Right ventricle myocardium inferior (tissue), 1 donor: ENCODE results near the gene CELF4. TPM values are rescaled to one million over a fixed set of nuclear protein-coding genes. Genes with fewer than 3 reads are reported as not detected.
"Not testable (repeated sequence)": the region's sequence is repeated elsewhere in the genome, so short reads cannot be mapped to it uniquely, and the experiment has no call there.

Experiments used
- ATAC-seq: fragments of 200-7000 bp; cut with Tn5 transposase; one replicate; pipeline ENCODE4 v1.9.1; 2020; ENCODE audit warnings: mild to moderate bottlenecking, moderate library complexity
- DNase-seq: peaks from one replicate; pipeline ENCODE4 v3.0.0; 2021; ENCODE audit errors: missing footprints
- intact Hi-C: fragments of 100-400 bp; cut with DNase I; formaldehyde crosslinking; loops from one replicate; pipeline ENCODE4 v1.11.0; 2022
- total RNA-seq: library from RNA; stranded (reverse); fragmentation: NEBNext Ultra II Directional; extraction: Animal tissue kit (Norgen Biotek cat#: 25700); gene quantifications from one replicate; pipeline ENCODE4 v1.2.1, GENCODE V29; 2021
- donor health status: DM: no; HTN: yes; CAD: no; lungs with severe emphysema.

Gene CELF4
- total RNA-seq, 1 donor from 2014 or later: not detected

DNA sequence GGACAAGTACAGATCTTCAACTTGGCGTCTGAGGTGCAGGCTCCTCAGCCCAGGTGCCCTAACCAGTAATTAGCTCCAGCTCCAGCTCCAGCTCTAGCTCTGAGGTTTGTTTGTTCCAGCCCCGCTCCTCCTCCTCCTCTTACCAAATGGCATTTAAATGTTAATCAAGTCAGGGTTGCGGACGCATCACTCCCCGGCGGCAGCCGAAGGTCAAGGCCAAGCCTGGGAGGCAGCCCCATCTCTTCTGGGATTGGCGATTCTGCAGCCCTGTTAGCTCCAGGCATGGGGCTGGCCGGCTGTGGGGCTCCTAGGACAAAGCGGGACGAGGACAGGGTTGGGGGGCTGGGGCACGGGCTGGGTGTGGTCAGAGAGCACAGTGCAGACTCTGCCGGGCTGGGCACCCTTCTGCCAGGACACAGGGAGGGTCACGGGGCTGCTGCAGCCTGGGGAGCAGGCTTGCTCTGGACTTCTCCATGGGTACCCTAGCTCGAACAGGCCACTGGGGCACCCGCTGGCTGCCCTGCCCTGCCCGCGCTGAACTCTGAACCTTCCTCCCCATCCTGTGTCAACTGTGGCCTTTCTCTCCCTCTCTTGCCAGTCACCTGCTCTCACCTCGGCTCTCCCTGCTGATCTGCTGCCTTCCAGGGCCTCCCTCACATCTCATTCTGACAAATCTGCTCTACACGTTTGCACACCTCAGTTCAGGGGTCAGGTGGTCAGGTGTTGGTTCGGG is 203.3 kb downstream of the CELF4 start:
- intact Hi-C loops: no loop called here
- ATAC-seq (no peak), DNase-seq (no peak)

DNA sequence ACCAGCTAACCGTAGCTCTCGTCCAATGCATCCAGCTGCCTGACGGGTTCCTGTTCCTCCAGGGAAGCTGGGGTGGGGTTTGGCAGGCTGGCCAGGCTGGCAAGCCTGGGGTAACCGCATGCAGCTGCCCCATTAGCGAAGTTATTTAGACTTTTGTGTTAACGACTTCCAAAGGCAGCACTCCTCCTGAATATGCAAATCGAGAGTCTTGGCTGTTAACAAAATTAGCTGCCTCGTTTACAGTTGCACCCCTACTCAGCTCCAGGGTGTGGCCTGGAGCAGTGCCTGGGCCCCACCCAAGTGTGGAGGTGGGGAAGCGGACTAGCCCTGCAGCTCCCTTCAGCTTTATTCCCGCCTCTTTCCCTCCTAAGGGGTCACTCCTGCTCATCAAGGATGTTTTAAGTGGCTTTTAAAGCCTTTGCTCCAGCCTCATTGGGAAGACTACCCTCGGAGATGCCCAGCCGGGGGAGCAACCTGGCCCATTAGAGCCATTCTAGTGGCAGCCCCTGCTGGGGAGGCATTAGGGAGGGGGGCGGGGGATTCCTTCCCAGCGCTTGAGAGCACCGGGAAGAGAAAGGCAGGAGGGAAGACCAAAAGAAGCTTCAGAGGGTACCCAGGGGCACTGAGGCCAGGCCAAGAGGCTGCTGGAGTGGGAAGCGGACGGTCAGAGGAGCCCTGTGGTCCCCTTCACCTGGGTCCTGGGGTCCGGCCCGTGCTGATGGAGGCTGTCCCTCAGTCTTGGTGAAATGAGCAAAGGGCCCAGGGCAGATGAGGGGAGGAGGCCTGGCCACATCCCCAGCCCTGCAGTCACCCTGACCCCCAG is 204.1 kb downstream of the CELF4 start:
- ATAC-seq (no peak), DNase-seq (no peak)
- intact Hi-C loops: no loop called here

DNA sequence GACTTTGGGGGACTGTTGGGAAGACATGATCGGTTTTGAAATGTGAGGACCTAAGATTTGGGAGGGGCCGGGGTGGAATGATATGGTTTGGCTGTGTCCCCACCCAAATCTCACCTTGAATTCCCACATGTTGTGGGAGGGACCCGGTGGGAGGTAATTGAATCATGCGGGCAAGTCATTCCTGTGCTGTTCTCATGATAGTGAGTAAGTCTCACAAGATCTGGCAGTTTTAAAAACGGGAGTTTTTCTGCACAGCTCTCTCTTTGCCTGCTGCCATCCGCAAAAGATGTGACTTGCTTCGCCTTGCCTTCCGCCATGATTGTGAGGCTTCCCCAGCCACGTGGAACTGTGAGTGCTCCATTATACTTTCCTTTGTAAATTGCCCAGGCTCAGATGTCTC is 207.5 kb downstream of the CELF4 start:
- ATAC-seq, intact Hi-C loops, DNase-seq: not testable (repeated sequence)

DNA sequence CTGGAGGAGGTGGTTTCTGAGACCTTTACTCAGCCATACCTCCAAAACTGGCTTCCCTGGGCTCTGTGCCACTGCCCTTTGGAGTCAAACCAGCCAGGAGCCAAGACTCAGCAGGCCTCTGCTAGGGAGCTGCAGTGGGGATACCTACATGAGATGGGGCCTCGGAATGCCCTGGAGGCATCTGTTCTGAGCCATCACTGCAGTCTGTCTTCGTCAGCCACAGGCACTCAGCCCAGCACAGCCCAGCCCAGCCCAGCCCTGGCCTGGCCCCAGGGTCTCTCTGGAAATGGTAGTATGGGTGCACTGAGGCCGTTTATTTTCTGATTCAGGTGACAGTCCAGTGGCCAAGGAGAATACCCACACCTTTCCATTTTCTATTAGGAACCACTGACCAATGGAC is 209.8 kb downstream of the CELF4 start:
- ATAC-seq (no peak), DNase-seq (peak; percentile 64)
- intact Hi-C loops: no loop called here

DNA sequence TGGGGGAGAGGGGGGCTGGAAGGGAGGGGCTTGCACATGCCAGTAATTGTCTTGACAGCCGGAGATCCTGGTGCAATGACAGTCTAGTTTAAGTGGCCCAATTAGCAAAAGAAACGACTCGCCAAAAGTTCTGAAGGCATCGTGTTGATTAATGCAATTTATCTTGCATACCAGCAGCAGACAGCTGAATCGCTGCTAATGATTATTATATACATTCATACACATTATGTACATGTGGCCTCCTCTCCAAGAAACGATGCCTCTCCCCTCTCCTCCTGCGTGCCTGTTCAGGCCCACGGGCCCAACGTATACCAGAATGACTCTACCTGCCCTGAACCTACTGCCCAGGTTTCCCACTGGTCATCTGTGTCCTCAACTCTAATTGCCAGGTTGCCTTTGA is 214.5 kb downstream of the CELF4 start:
- DNase-seq: no peak
- intact Hi-C loops: no loop called here
- ATAC-seq: no peak

GRCh38 chr18:37348729-37349128 is 216.9 kb downstream of the CELF4 start:
- ATAC-seq: no peak
- no peak for DNase-seq
- intact Hi-C loops: no loop called here

- intact Hi-C loops: no loop called here
- no peak for DNase-seq
- ATAC-seq: no peak
Observed at GRCh38 chr18:37346048-37346447, 219.6 kb downstream of the CELF4 start.

DNA sequence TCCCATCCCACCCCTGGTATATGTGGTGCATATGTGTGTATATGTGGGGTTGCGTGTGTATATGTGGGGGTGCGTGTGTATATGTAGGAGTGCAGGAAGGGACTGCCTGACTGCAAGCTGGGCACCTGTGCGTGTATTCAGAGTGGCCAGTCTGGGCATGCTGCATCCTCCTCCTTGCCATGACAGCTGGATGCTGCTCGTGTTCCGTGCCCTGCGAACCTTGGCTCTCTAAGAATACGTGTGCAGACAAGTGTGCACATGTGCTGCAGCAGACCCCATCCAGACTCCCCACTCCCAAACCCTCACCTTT is 222.1 kb downstream of the CELF4 start:
- ATAC-seq: no peak

GRCh38 chr18:37341473-37342086 is 224.0 kb downstream of the CELF4 start:
- DNase-seq (no peak), ATAC-seq (no peak)
- intact Hi-C loops: loop anchor here (2.0 kb wide), 1 partner anchor 197 kb away; no protein-coding TSS in a partner anchor

More for the DNA sequence above, 222.1 kb downstream of the CELF4 start:
- DNase-seq: no peak
- intact Hi-C loops: loop anchor here (2.0 kb wide), 1 partner anchor 195 kb away; no protein-coding TSS in a partner anchor

- peak; percentile 26 for DNase-seq
- no peak for ATAC-seq
- intact Hi-C loops: no loop called here
Observed at GRCh38 chr18:37341016-37341415, 224.6 kb downstream of the CELF4 start.

DNA sequence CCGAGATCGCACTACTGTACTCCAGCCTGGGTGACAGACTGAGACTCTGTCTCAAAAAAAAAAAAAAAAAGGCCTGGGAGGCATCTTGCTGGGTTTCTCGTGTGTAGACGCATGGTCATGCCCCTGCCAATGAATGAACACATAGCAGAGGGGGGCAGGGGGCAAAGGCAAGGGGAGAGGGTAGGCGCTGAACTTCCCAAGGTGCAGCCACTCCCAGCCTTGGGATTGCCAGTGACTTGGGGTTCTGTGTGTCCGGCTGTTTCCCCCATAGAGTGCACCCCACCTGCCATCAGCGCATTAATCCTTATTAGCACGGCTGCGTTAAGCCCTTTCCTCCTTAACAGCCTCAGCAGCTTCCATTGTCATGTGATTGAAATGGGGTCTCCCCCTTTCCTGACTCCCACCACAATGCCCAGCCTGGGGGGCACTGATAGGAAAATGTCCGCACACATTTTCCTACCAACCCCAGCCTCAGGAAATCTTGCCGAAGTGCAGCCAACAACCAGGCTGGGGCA is 225.8 kb downstream of the CELF4 start:
- intact Hi-C loops: no loop called here
- DNase-seq (no peak), ATAC-seq (no peak)

DNA sequence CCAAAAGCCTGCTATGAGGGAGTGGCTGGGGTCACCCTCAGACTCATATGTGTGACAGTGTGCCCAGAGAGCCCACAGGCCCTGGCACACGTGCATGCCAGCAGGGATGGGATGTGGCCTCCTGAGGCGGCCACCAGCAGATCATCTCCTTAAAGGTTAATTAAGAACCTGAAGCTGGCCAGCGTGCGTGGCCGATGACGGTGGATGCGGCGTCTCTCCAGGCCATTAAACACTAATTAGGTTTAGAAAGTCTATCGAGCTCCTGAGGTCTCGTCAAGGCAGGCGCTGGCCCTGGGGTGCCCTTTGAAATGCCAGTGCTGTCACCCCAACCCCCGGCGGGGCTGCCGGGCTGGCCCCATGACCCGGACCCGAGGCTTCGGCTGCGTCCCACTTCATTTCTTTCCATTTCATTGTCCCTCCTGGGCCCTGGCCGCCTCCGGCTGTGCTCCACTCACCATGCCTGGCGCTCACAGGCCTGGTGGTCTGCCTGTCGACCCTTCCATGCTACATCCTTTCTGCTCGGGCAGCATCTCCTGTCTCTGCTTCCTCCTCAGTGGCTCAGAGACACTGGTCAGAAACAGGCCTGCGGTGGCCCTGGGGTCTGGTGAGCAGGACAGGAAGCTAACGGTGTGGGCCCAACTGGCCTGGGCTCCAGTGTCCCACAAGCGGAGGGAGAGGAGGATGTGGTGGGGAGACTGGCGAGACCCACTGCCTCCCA is 228.9 kb downstream of the CELF4 start:
- intact Hi-C loops: no loop called here
- ATAC-seq (no peak), DNase-seq (no peak)

DNA sequence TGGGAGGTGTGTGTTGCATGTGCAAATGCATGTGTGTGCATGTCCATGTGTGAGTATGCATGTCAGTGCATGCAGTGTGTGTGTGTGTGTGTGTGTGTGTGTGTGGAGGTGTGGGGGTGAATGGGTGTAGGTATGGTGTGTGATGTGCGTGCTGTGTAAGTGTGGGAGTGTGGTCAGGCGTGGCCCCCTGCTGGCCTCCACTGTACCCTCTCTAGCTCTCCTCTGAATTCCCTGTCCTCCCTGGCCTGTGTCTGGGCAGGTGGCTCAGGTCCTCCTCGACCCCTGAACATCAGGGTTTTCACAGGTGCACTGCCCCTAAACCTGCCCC is 230.2 kb downstream of the CELF4 start:
- intact Hi-C loops: no loop called here
- DNase-seq (no peak), ATAC-seq (no peak)

DNA sequence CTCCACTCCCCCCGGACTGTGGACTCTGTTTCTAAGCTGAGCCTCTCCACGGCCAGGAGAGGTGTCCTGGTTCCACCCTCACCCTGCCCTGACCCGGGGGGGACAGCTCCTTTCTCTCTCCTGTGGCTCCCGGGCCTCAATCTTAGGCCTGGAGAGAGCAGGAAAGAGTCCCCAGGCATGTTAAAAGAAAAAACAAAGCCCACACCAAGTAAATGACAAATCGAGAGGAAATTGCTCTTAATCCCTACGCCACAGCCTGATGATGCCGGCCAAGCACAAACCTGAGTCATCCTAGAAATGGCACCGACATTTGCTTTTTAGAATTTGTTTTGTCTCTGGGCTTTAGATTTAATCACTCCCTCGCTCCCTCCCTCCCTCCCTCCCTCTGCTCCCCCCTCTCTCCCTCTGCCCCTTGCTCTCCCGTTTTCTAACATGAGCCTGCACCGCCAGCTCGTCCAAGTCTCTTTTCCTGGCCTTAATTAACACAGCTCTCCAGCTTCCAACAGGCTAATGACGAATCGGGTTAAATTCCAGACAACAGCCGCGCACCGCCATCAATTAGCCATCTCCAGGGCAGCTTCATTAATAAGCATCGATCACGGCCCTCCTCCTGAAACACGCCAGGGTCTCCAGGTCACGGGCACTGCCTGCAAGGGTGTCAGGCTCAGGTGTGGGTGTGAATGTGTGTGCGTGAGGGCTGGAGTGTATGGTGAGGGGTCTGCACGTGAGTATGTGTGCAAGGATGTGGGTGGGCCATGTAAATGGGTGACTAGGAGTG is 230.8 kb downstream of the CELF4 start:
- DNase-seq (no peak), ATAC-seq (no peak)
- intact Hi-C loops: no loop called here

DNA sequence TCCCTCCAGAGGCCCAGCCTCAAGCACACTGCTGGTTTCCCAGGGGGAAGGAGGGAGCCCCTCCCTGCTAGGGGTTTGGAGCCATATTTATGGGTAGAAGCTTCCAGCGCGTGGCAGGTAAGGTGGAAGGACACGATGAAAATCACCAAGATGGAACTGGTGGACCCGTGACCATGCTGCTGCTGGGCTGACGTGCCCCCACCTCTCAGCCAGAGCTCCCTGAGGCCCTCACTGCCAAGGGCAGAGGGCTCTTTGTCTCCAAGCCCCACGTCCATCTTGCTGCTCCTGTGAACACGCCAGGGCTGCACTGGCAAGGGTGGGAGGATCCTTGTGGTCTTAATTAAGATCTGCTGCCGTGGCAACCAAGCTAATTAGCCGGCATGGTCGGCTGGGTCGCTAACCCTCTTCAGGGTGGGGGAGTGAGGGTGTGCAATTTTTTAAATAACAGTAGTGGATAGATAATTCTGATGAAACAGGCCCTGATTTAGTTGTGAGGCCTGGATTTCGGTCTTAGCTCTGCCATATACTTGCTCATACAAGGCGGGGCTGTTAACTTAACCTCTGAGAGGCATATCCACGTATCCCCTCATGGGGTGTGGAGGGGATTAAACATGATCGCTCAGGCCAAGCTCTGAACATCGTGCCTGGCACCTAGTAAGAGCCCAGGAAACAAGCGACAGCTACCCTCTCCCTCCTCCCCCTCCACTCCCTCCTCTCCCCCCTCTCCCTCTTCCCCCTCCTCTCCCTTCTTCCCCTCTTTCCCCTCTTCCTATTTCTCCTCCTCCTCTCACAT is 232.8 kb downstream of the CELF4 start:
- DNase-seq (no peak), ATAC-seq (no peak)
- intact Hi-C loops: no loop called here

DNA sequence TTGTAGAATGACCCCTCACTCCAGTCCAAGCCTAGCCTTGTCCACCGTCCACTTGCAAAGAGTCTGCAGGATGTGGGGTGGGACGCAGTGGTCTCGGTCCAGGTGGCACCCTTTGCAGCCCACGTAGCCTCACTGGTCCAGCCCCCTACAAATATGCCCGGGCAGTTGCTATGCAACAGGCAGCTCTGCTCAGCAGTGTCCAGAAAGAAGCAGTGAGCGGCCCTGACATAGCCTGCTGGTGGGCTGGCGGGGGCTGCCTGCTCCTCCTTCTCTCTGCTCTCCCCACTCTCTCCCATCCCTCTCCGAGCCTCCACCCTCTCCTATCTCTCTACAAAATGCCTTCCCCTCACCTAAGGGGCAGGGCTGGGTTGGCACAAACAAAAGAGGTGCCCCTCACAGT is 233.4 kb downstream of the CELF4 start:
- intact Hi-C loops: no loop called here
- ATAC-seq (no peak), DNase-seq (no peak)

- ATAC-seq: no peak
- intact Hi-C loops: no loop called here
- DNase-seq: no peak
Observed at GRCh38 chr18:37330173-37330572, 235.4 kb downstream of the CELF4 start.
